Measurements from ENCODE around the gene LRRC4.

LRRC4 gene

GRCh38 chr7:128029405-128029995 lies 1.7 kb downstream of the LRRC4 start:
- no peaks in the 10 kb centered on the region for H3K9me3 Mint-ChIP-seq
- no peak for DNase-seq
- H3K27me3 Mint-ChIP-seq (ENCODE audit: low read depth, poor library complexity) = peaks cover 27% of the 10 kb centered on the region
- H3K4me3 Mint-ChIP-seq = peak overlapping the region; percentile 79
- H3K4me1 Mint-ChIP-seq = peaks cover 52% of the 10 kb centered on the region
- no peak overlapping the region for H3K27ac Mint-ChIP-seq
- TF ChIP-seq CTCF (IDR thresholded peaks at IDR 0.05) = no peak
- H3K36me3 Mint-ChIP-seq (ENCODE audit: low read depth) = peaks cover 13% of the 10 kb centered on the region

- peak overlapping the region; percentile 6 for H3K4me3 Mint-ChIP-seq
- peaks cover 13% of the 10 kb centered on the region for H3K36me3 Mint-ChIP-seq (ENCODE audit: low read depth)
- DNase-seq = peak; percentile 23
- no peaks in the 10 kb centered on the region for H3K9me3 Mint-ChIP-seq
- H3K4me1 Mint-ChIP-seq = peaks cover 62% of the 10 kb centered on the region
- peaks cover 13% of the 10 kb centered on the region for H3K27me3 Mint-ChIP-seq (ENCODE audit: low read depth, poor library complexity)
- H3K27ac Mint-ChIP-seq = no peak overlapping the region
- TF ChIP-seq CTCF (IDR thresholded peaks at IDR 0.05) = no peak
Observed at GRCh38 chr7:128027485-128027980, 3.7 kb downstream of the LRRC4 start.

GRCh38 chr7:128026551-128026950 lies 4.7 kb downstream of the LRRC4 start:
- no peak overlapping the region for H3K4me3 Mint-ChIP-seq
- TF ChIP-seq CTCF (IDR thresholded peaks at IDR 0.05) = no peak
- H3K36me3 Mint-ChIP-seq (ENCODE audit: low read depth) = peaks cover 13% of the 10 kb centered on the region
- DNase-seq = no peak
- H3K4me1 Mint-ChIP-seq = peaks cover 70% of the 10 kb centered on the region
- no peak overlapping the region for H3K27ac Mint-ChIP-seq
- H3K9me3 Mint-ChIP-seq = no peaks in the 10 kb centered on the region
- H3K27me3 Mint-ChIP-seq (ENCODE audit: low read depth, poor library complexity) = peaks cover 13% of the 10 kb centered on the region

- no peak for DNase-seq
- Mint-ChIP-seq H3K4me1 (peaks cover 77% of the 10 kb centered on the region), H3K4me3 (no peak overlapping the region), H3K9me3 (no peaks in the 10 kb centered on the region), H3K36me3 (ENCODE audit: low read depth) (peaks cover 17% of the 10 kb centered on the region), H3K27ac (no peak overlapping the region), H3K27me3 (ENCODE audit: low read depth, poor library complexity) (peaks cover 13% of the 10 kb centered on the region)
- no peak for TF ChIP-seq CTCF (IDR thresholded peaks at IDR 0.05)
Observed at GRCh38 chr7:128025819-128026218, 5.4 kb downstream of the LRRC4 start.

GRCh38 chr7:128025380-128025779 lies 5.9 kb downstream of the LRRC4 start:
- TF ChIP-seq CTCF (IDR thresholded peaks at IDR 0.05) = no peak
- H3K27ac Mint-ChIP-seq = no peak overlapping the region
- DNase-seq = no peak
- peaks cover 21% of the 10 kb centered on the region for H3K36me3 Mint-ChIP-seq (ENCODE audit: low read depth)
- no peak overlapping the region for H3K4me3 Mint-ChIP-seq
- H3K4me1 Mint-ChIP-seq = peaks cover 75% of the 10 kb centered on the region
- no peaks in the 10 kb centered on the region for H3K9me3 Mint-ChIP-seq
- peaks cover 9% of the 10 kb centered on the region for H3K27me3 Mint-ChIP-seq (ENCODE audit: low read depth, poor library complexity)

GRCh38 chr7:128024151-128024550 lies 7.1 kb downstream of the LRRC4 start:
- TF ChIP-seq CTCF (IDR thresholded peaks at IDR 0.05) = no peak
- H3K27ac Mint-ChIP-seq = no peak overlapping the region
- H3K9me3 Mint-ChIP-seq = no peaks in the 10 kb centered on the region
- H3K4me3 Mint-ChIP-seq = no peak overlapping the region
- H3K36me3 Mint-ChIP-seq (ENCODE audit: low read depth) = peaks cover 18% of the 10 kb centered on the region
- no peak for DNase-seq
- peaks cover 73% of the 10 kb centered on the region for H3K4me1 Mint-ChIP-seq
- peaks cover 4% of the 10 kb centered on the region for H3K27me3 Mint-ChIP-seq (ENCODE audit: low read depth, poor library complexity)
